K562 (cell line): ENCODE results near the gene IGF2BP3. TPM values are rescaled to one million over a fixed set of nuclear protein-coding genes. Genes with fewer than 3 reads are reported as not detected.

ENCODE experiments used
- ATAC-seq: fragments of 200-7000 bp; cut with Tn5 transposase; 3 replicates; pipeline ENCODE4 v1.9.1; 2020; ENCODE audit warnings: moderate library complexity
- BruUV-seq: library from RNA; stranded (reverse); fragments of 400-500 nt; replicated peaks from 2 replicates; lab custom pipeline; 2021; lab: Mats Ljungman, UMichigan
- CTCF ChIA-PET: fragments of 300-600 bp; formaldehyde crosslinking; extraction: SDS; loops from one replicate; lab custom pipeline; 2021; ENCODE audit warnings: low intra/inter-chr PET ratio; lab: Yijun Ruan, JAX
- POLR2A ChIA-PET: fragments of 300-600, 350-650 bp; sonication (Branson Sonifier 250); formaldehyde crosslinking; extraction: SDS; loops from one replicate; lab custom pipeline; 2021; ENCODE audit warnings: antibody characterized with exemption, inconsistent platforms; lab: Yijun Ruan, JAX
- DNase-seq, 4 experiments: peaks; one replicate each; pipeline versions ENCODE4 v3.0.0 to v3.0.0-alpha.2; 2011 to 2018; ENCODE audit warnings: low spot score in 3 of 4, mixed read lengths in 3 of 4; ENCODE audit errors: extremely low read depth in 1 of 4
- FAIRE-seq: peaks from 2 replicates; lab custom pipeline; 2011; peaks lifted over from hg19 to GRCh38; lab: Jason Lieb, UNC
- H2AFZ ChIP-seq: 2 replicates; pipeline ENCODE4 v1.6.0; 2011; ENCODE audit warnings: low read depth, low read length, control low read depth, inconsistent platforms
- H3K27ac ChIP-seq: fragments of 200-600 bp; 3 replicates; pipeline ENCODE4 v1.8.0; 2011; ENCODE audit warnings: low read depth, mild to moderate bottlenecking, control low read depth, inconsistent platforms, low read length, moderate library complexity, mixed read lengths; ENCODE audit errors: extremely low read depth
- H3K27me3 ChIP-seq, 2 experiments: fragments of 300-600 bp in 1 of 2; 2 replicates in 1 of 2; 3 replicates in 1 of 2; pipeline versions ENCODE4 v1.6.0 to v1.8.0; 2011; ENCODE audit warnings: inconsistent platforms in 2 of 2, low read length in 2 of 2, mild to moderate bottlenecking in 1 of 2, mixed read lengths in 1 of 2, moderate library complexity in 1 of 2; ENCODE audit not compliant: control insufficient read depth in 2 of 2, insufficient read depth in 2 of 2
- H3K36me3 ChIP-seq: fragments of 300-600 bp; 3 replicates; pipeline ENCODE4 v1.8.0; 2011; ENCODE audit warnings: mild to moderate bottlenecking, low read length, inconsistent platforms; ENCODE audit not compliant: control insufficient read depth, insufficient read depth
- H3K4me1 ChIP-seq, 2 experiments: fragments of 200-600 bp in 1 of 2; replicated peaks in 1 of 2; 2 replicates in 1 of 2; 3 replicates in 1 of 2; pipeline versions ENCODE4 v1.5.1 to v1.8.0; 2011; ENCODE audit warnings: inconsistent platforms in 2 of 2, low read length in 2 of 2, mild to moderate bottlenecking in 1 of 2, mixed read lengths in 1 of 2, moderate library complexity in 1 of 2; ENCODE audit not compliant: control insufficient read depth in 2 of 2, insufficient read depth in 2 of 2
- H3K4me2 ChIP-seq: 2 replicates; pipeline ENCODE4 v1.6.1; 2011; ENCODE audit warnings: low read length, control low read depth, inconsistent platforms, mixed read lengths; ENCODE audit not compliant: insufficient read depth
- H3K4me3 ChIP-seq: fragments of 200-600 bp; sonication (generic), shearing (Covaris generic); 2 replicates; pipeline ENCODE4 v1.5.1; 2016; ENCODE audit warnings: control low read depth, inconsistent platforms
- H3K79me2 ChIP-seq: fragments of 200-600 bp; 3 replicates; pipeline ENCODE4 v1.8.0; 2011; ENCODE audit warnings: low read length, inconsistent platforms; ENCODE audit not compliant: control insufficient read depth, insufficient read depth
- H3K9ac ChIP-seq, 2 experiments: 2 replicates each; pipeline versions ENCODE4 v1.6.0 to v1.6.1; 2011; ENCODE audit warnings: low read depth in 2 of 2, low read length in 2 of 2, control low read depth in 1 of 2, inconsistent platforms in 1 of 2, mild to moderate bottlenecking in 1 of 2, mixed read lengths in 1 of 2; ENCODE audit not compliant: insufficient read depth in 1 of 2
- H3K9me1 ChIP-seq: one replicate; pipeline ENCODE4 v1.6.0; 2011; ENCODE audit warnings: inconsistent platforms, mild to moderate bottlenecking, low read length, moderate library complexity; ENCODE audit not compliant: control insufficient read depth, insufficient read depth
- H3K9me3 ChIP-seq: replicated peaks from 2 replicates; pipeline ENCODE4 v1.5.1; 2011; ENCODE audit warnings: low read depth, low read length, inconsistent platforms; ENCODE audit not compliant: control insufficient read depth, insufficient read depth
- H4K20me1 ChIP-seq: replicated peaks from 2 replicates; pipeline ENCODE4 v1.6.1; 2011; ENCODE audit warnings: low read length, inconsistent platforms, mixed read lengths; ENCODE audit not compliant: control insufficient read depth, insufficient read depth
- CBX1 ChIP-seq: sonication (generic); IDR thresholded peaks from 2 replicates; pipeline ENCODE4 v1.6.1; 2016; ENCODE audit warnings: antibody characterized with exemption, low read depth, mild to moderate bottlenecking
- CBX3 ChIP-seq, 2 experiments: IDR thresholded peaks; 1 replicate in 1 of 2; 2 replicates in 1 of 2; pipeline ENCODE4 v1.6.1; 2012; ENCODE audit warnings: inconsistent platforms in 2 of 2, low read length in 2 of 2, borderline replicate concordance in 1 of 2, control low read depth in 1 of 2
- GABPB2 ChIP-seq: fragments of 250-450 bp; sonication (Bioruptor Pico); conservative IDR thresholded peaks from 2 replicates; pipeline ENCODE4 v1.5.1; 2021; ENCODE audit warnings: mild to moderate bottlenecking
- GTF2F1 ChIP-seq: IDR thresholded peaks from 2 replicates; pipeline ENCODE4 v1.6.1; 2011; ENCODE audit warnings: low read depth, low read length, improper control_type of control experiment
- HOXB6 ChIP-seq: fragments of 250-450 bp; sonication (Bioruptor Pico); IDR thresholded peaks from 2 replicates; pipeline ENCODE4 v1.5.1; 2022; ENCODE audit warnings: mild to moderate bottlenecking, borderline replicate concordance
- MCM3 ChIP-seq: fragments of 450-650 bp; IDR thresholded peaks from 2 replicates; pipeline ENCODE4 v1.6.1; 2016
- NFIC ChIP-seq: fragments of 450-650 bp; IDR thresholded peaks from 2 replicates; pipeline ENCODE4 v1.6.1; 2017; ENCODE audit warnings: mild to moderate bottlenecking, inconsistent platforms
- POLR2A ChIP-seq: fragments of 450-650 bp; conservative IDR thresholded peaks from 2 replicates; pipeline ENCODE4 v1.6.1; 2016
- POLR3A ChIP-seq: IDR thresholded peaks from 2 replicates; pipeline ENCODE4 v1.6.1; 2011; ENCODE audit warnings: borderline replicate concordance, mild to moderate bottlenecking, moderate library complexity; ENCODE audit not compliant: insufficient read length, insufficient read depth; ENCODE audit errors: extremely low read depth
- TAL1 ChIP-seq: fragments of 450-650 bp; IDR thresholded peaks from 2 replicates; pipeline ENCODE4 v1.6.1; 2016; ENCODE audit warnings: mild to moderate bottlenecking
- ZBTB12 ChIP-seq: fragments of 250-450 bp; sonication (Bioruptor Pico); IDR thresholded peaks from 2 replicates; pipeline ENCODE4 v1.4.0; 2020
- ZNF699 ChIP-seq: fragments of 250-450 bp; sonication (Bioruptor Pico); IDR thresholded peaks from 2 replicates; pipeline ENCODE4 v1.8.0; 2021; ENCODE audit warnings: mild to moderate bottlenecking, moderate library complexity; ENCODE audit not compliant: insufficient replicate concordance
- ZNF75A ChIP-seq: fragments of 450-650 bp; formaldehyde crosslinking; IDR thresholded peaks from 2 replicates; pipeline ENCODE4 v1.4.0; 2020; ENCODE audit warnings: mild to moderate bottlenecking
- ZNF780A ChIP-seq: fragments of 250-450 bp; sonication (Bioruptor Pico); IDR thresholded peaks from 2 replicates; pipeline ENCODE4 v1.5.0; 2021; ENCODE audit warnings: mild to moderate bottlenecking
- WGBS: fragments of 100-300 bp; shearing (Covaris generic); methylation state at CpG from one replicate; pipeline ENCODE4 v1.1.6; 2016; ENCODE audit warnings: low coverage, mixed read lengths; ENCODE audit not compliant: insufficient coverage; ENCODE audit errors: missing lambda C conversion rate; 5-methylcytosine and 5-hydroxymethylcytosine counted together
- in situ Hi-C: fragments of 300-500 bp; cut with MboI; formaldehyde crosslinking; loops from 4 replicates; pipeline ENCODE4 v1.15.0; 2018; ENCODE audit warnings: inconsistent platforms, mixed read lengths
- intact Hi-C: fragments of 100-400 bp; cut with micrococcal nuclease; formaldehyde crosslinking; loops from 2 replicates; pipeline ENCODE4 v1.14.2; 2022
- polyA plus RNA-seq, 8 experiments: library from polyadenylated mRNA; depleted of rRNA in 4 of 8; stranded (reverse) in 5 of 8; unstranded in 3 of 8; fragments of >200 nt; fragmentation: Nextera tagmentation in 2 of 8; fragmentation: Illumina TruSeq in 1 of 8; extraction: Ambion mirVana in 2 of 8; extraction: Trizol in 1 of 8; gene quantifications; 2 replicates each; pipeline versions ENCODE4 v1.2.1 to v1.2.3, GENCODE V29; 2011 to 2014; ENCODE audit warnings: inconsistent platforms in 1 of 8, missing spikeins in 1 of 8
- total RNA-seq, 7 experiments: library from RNA; depleted of rRNA in 6 of 7; stranded (reverse); fragments of >200 nt in 6 of 7; fragmentation: Illumina TruSeq in 2 of 7; extraction: Trizol in 2 of 7; gene quantifications; 2 replicates each; pipeline versions ENCODE4 v1.2.1 to v1.2.3, GENCODE V29; 2011 to 2021; ENCODE audit warnings: low replicate concordance in 1 of 7

Gene IGF2BP3
- total and polyA plus RNA-seq, 9 of the 15 experiments (the other 6 are each of a cell fraction or from before 2014, with no cell fraction given): 8.4 to 88.1 (median 61.2) TPM

GRCh38 chr7:23487670-23488069 is 17.4 kb upstream of the IGF2BP3 start:
- POLR2A ChIA-PET: interaction anchor here (1.1 to 1.3 kb wide), 2 partner anchors 13 to 54 kb away, joined by 3 read pairs; no protein-coding TSS in a partner anchor
- ATAC-seq: no peak

More at GRCh38 chr7:23487670-23488069, 17.4 kb upstream of the IGF2BP3 start:
- H4K20me1 ChIP-seq: no peaks in the 10 kb centered on the region
- no peaks in the 10 kb centered on the region for H3K36me3 ChIP-seq
- peaks cover 9% of the 10 kb centered on the region; the same call in 2 of the 3 replicates for H3K79me2 ChIP-seq
- CTCF ChIA-PET: no interaction called here
- peak overlapping the region; percentile 13; the same call in 1 of the 3 replicates for H3K27ac ChIP-seq
- no peaks in the 10 kb centered on the region for H3K9me1 ChIP-seq
- H3K9me3 ChIP-seq: no peaks in the 10 kb centered on the region
- no peaks in the 10 kb centered on the region for H3K27me3 ChIP-seq
- H3K4me2 ChIP-seq: no peak overlapping the region
- intact Hi-C loops: no loop called here
- no peak for DNase-seq
- no peak overlapping the region for H3K9ac ChIP-seq
- TF ChIP-seq CBX3 (IDR thresholded peaks at IDR 0.05; ENCODE audit: borderline replicate concordance in 1 of 2, low read length in 2 of 2) (no peak), ZNF780A (CRISPR knock-in tag) (no peak), ZNF75A (no peak), ZBTB12 (CRISPR knock-in tag) (no peak), GTF2F1 (no peak), NFIC (no peak), MCM3 (no peak), TAL1 (no peak), POLR2A (no peak), POLR3A (no peak), GABPB2 (no peak), HOXB6 (CRISPR knock-in tag) (no peak), ZNF699 (CRISPR knock-in tag) (no peak), CBX1 (no peak)
- TF ChIP-seq, all 486 proteins: peak for 0
- WGBS: 37% methylated on average over 4 of the region's 4 CpGs
- no TSS peak for BruUV-seq
- in situ Hi-C loops: no loop called here
- Histone ChIP-seq H2AFZ (no peak overlapping the region), H3K4me3 (no peak overlapping the region), H3K4me1 (peaks cover 0 to 11% of the 10 kb centered on the region in 2 experiments; a peak in 3 of 5 replicates)
- FAIRE-seq: no peak
